GM12874 (cell line): ENCODE data around the gene JPH4.

ENCODE experiments used
- TF ChIP-seq, protein P1 (sequence below): IDR thresholded peaks from 2 replicates; pipeline ENCODE4 v1.5.1; 2011; ENCODE audit warnings: low read depth, mild to moderate bottlenecking, control low read depth, low read length, moderate library complexity; ENCODE audit not compliant: insufficient read depth

JPH4 gene

GRCh38 chr14:23542261-23542660 is 36.3 kb downstream of the JPH4 start:
- TF ChIP-seq, protein P1, sequence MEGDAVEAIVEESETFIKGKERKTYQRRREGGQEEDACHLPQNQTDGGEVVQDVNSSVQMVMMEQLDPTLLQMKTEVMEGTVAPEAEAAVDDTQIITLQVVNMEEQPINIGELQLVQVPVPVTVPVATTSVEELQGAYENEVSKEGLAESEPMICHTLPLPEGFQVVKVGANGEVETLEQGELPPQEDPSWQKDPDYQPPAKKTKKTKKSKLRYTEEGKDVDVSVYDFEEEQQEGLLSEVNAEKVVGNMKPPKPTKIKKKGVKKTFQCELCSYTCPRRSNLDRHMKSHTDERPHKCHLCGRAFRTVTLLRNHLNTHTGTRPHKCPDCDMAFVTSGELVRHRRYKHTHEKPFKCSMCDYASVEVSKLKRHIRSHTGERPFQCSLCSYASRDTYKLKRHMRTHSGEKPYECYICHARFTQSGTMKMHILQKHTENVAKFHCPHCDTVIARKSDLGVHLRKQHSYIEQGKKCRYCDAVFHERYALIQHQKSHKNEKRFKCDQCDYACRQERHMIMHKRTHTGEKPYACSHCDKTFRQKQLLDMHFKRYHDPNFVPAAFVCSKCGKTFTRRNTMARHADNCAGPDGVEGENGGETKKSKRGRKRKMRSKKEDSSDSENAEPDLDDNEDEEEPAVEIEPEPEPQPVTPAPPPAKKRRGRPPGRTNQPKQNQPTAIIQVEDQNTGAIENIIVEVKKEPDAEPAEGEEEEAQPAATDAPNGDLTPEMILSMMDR = no peak

- TF ChIP-seq, protein P1 = no peak
Observed at GRCh38 chr14:23540141-23540469, 38.5 kb downstream of the JPH4 start.

GRCh38 chr14:23539248-23540140 is 39.1 kb downstream of the JPH4 start:
- TF ChIP-seq, protein P1 = peak; percentile 80

DNA sequence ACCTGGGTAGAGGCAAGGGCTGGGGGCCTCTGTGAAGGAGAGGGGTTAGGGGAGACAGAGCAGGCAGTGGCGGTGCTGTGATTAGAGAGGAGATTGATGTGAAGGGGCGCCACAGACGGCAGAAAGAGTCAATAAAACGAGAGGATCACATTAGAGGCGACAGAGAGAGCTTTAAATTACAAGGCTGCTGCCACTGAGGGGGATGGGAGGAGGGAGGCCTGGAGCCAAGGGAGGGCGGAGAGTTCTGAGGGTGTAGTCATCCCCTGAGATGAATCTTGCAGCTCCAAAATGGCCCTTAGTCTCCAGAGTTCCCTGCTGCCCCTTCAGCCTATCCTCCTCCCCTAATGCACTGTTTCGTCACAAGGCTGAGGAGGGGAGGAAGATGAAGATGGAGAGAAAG is 39.8 kb downstream of the JPH4 start:
- TF ChIP-seq, protein P1 = no peak

GRCh38 chr14:23538050-23538718 is 40.4 kb downstream of the JPH4 start:
- TF ChIP-seq, protein P1 = no peak

- TF ChIP-seq, protein P1 = no peak
Observed at GRCh38 chr14:23537351-23538049, 41.1 kb downstream of the JPH4 start.

DNA sequence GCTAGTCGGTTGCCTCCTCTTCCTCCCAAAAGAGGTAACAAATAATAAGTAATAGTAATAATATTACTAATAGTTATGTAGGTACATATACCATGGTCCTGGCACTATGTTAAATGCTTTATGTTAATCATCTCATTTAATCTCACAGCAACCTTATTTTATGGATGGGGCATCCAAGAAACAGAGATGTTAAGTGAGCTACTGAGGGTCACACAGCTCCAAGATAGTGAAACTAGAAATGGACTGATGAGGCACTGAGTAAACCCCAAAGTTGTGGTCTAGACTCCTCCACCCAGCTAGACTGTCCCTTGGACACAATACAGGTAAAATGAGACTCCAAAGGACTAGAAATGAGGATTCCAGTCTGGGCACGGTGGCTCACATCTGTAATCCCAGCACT is 42.1 kb downstream of the JPH4 start:
- TF ChIP-seq, protein P1 = no peak
